GM23338 (cell line): ENCODE data around the gene DHX29. TPM values are rescaled to one million over a fixed set of nuclear protein-coding genes. Genes with fewer than 3 reads are reported as not detected.

Experiments used
- ATAC-seq: fragments of 200-7000 bp; cut with Tn5 transposase; 3 replicates; pipeline ENCODE4 v1.9.1; 2020
- DNase-seq: peaks from one replicate; pipeline ENCODE4 v3.0.0-alpha.2; 2015; ENCODE audit warnings: low spot score
- H2AFZ ChIP-seq: fragments of 200-600 bp; sonication (generic); 2 replicates; pipeline ENCODE4 v1.8.0; 2016; ENCODE audit warnings: antibody characterized with exemption, mild to moderate bottlenecking, moderate library complexity
- H3F3A ChIP-seq: fragments of 200-600 bp; sonication (generic); replicated peaks from 2 replicates; pipeline ENCODE4 v1.8.0; 2017; ENCODE audit warnings: antibody characterized with exemption, mixed run types, low read depth
- H3K27ac ChIP-seq: fragments of 200-600 bp; sonication (generic); 2 replicates; pipeline ENCODE4 v1.6.1; 2016; ENCODE audit warnings: low read depth
- H3K27me3 ChIP-seq: fragments of 200-600 bp; sonication (generic); 2 replicates; pipeline ENCODE4 v1.8.0; 2016; ENCODE audit warnings: mild to moderate bottlenecking, mixed run types, moderate library complexity; ENCODE audit not compliant: insufficient read depth
- H3K36me3 ChIP-seq: fragments of 200-600 bp; sonication (generic); 2 replicates; pipeline ENCODE4 v1.8.0; 2016; ENCODE audit warnings: mild to moderate bottlenecking; ENCODE audit not compliant: insufficient read depth
- H3K4me1 ChIP-seq: fragments of 200-600 bp; sonication (generic); 2 replicates; pipeline ENCODE4 v1.8.0; 2016; ENCODE audit warnings: mild to moderate bottlenecking, moderate library complexity; ENCODE audit not compliant: insufficient read depth
- H3K4me2 ChIP-seq: fragments of 200-600 bp; sonication (generic); 2 replicates; pipeline ENCODE4 v1.7.1; 2017; ENCODE audit warnings: mixed run types
- H3K4me3 ChIP-seq: fragments of 200-600 bp; sonication (generic); 2 replicates; pipeline ENCODE4 v1.6.1; 2016; ENCODE audit warnings: mixed run types
- H3K79me2 ChIP-seq: fragments of 200-600 bp; sonication (generic); replicated peaks from 2 replicates; pipeline ENCODE4 v1.8.0; 2017; ENCODE audit warnings: mild to moderate bottlenecking; ENCODE audit not compliant: insufficient read depth
- H3K9me2 ChIP-seq: fragments of 200-600 bp; sonication (generic); 2 replicates; pipeline ENCODE4 v1.8.0; 2017; ENCODE audit not compliant: insufficient read depth
- H4K20me1 ChIP-seq: fragments of 200-600 bp; sonication (generic); replicated peaks from 2 replicates; pipeline ENCODE4 v1.8.0; 2017; ENCODE audit warnings: mild to moderate bottlenecking; ENCODE audit not compliant: insufficient read depth
- H3K27ac Mint-ChIP-seq: 2 replicates; pipeline ENCODE4 v1.8.0; 2020; ENCODE audit warnings: inconsistent platforms, mild to moderate bottlenecking, moderate library complexity, mixed read lengths
- H3K27me3 Mint-ChIP-seq: 3 replicates; pipeline ENCODE4 v1.8.0; 2022; ENCODE audit warnings: low read depth, mild to moderate bottlenecking, moderate library complexity, mixed read lengths, inconsistent platforms; ENCODE audit not compliant: insufficient read depth, poor library complexity
- H3K36me3 Mint-ChIP-seq: 3 replicates; pipeline ENCODE4 v1.8.0; 2021; ENCODE audit warnings: low read depth, mild to moderate bottlenecking, inconsistent platforms, moderate library complexity, mixed read lengths
- H3K4me1 Mint-ChIP-seq: 3 replicates; pipeline ENCODE4 v1.8.0; 2020; ENCODE audit warnings: mild to moderate bottlenecking, inconsistent platforms, mixed read lengths
- H3K4me3 Mint-ChIP-seq: 3 replicates; pipeline ENCODE4 v1.8.0; 2021; ENCODE audit warnings: moderate library complexity, mild to moderate bottlenecking, inconsistent platforms, mixed read lengths
- H3K9me3 Mint-ChIP-seq: 3 replicates; pipeline ENCODE4 v1.8.0; 2020; ENCODE audit warnings: moderate library complexity, mild to moderate bottlenecking, inconsistent platforms, mixed read lengths
- CREB1 ChIP-seq: fragments of 250-450 bp; sonication (Bioruptor Pico); IDR thresholded peaks from 2 replicates; pipeline ENCODE4 v1.5.0; 2020; ENCODE audit warnings: low read depth, mild to moderate bottlenecking, moderate library complexity
- CTCF ChIP-seq, 2 experiments: fragments of 200-600 bp in 1 of 2; sonication (generic) in 1 of 2; conservative IDR thresholded peaks; 2 replicates each; pipeline versions ENCODE4 v1.5.1 to v1.6.1; 2016 to 2017; ENCODE audit warnings: antibody characterized with exemption in 2 of 2, low read depth in 2 of 2, mild to moderate bottlenecking in 2 of 2, moderate library complexity in 1 of 2
- ETS1 ChIP-seq: IDR thresholded peaks from 2 replicates; pipeline ENCODE4 v1.6.1; 2016; ENCODE audit warnings: antibody characterized with exemption
- EZH2 ChIP-seq: fragments of 200-600 bp; sonication (generic); IDR thresholded peaks from one replicate; pipeline ENCODE4 v1.8.0; 2017; ENCODE audit warnings: antibody characterized with exemption, mild to moderate bottlenecking, low read depth; ENCODE audit not compliant: unreplicated experiment
- EZH2phosphoT487 ChIP-seq: fragments of 200-600 bp; sonication (generic); IDR thresholded peaks from one replicate; pipeline ENCODE4 v1.8.1; 2018; ENCODE audit warnings: antibody characterized with exemption; ENCODE audit not compliant: unreplicated experiment
- JUNB ChIP-seq: IDR thresholded peaks from one replicate; pipeline ENCODE4 v1.6.1; 2016; ENCODE audit warnings: antibody characterized with exemption; ENCODE audit not compliant: unreplicated experiment
- NANOG ChIP-seq: IDR thresholded peaks from 2 replicates; pipeline ENCODE4 v1.6.1; 2016; ENCODE audit warnings: antibody characterized with exemption, borderline replicate concordance
- POLR2AphosphoS5 ChIP-seq: IDR thresholded peaks from 2 replicates; pipeline ENCODE4 v1.6.1; 2016; ENCODE audit warnings: antibody characterized with exemption, low read depth
- REST ChIP-seq: IDR thresholded peaks from one replicate; pipeline ENCODE4 v1.6.1; 2018; ENCODE audit warnings: antibody characterized with exemption; ENCODE audit not compliant: unreplicated experiment
- STAT1 ChIP-seq: IDR thresholded peaks from one replicate; pipeline ENCODE4 v1.6.1; 2016; ENCODE audit warnings: antibody characterized with exemption; ENCODE audit not compliant: unreplicated experiment
- ZNF114 ChIP-seq: fragments of 250-450 bp; sonication (Bioruptor Pico); IDR thresholded peaks from 2 replicates; pipeline ENCODE4 v1.5.0; 2020; ENCODE audit warnings: mild to moderate bottlenecking, moderate library complexity
- ZNF331 ChIP-seq: fragments of 250-450 bp; sonication (Bioruptor Pico); IDR thresholded peaks from 2 replicates; pipeline ENCODE4 v1.5.0; 2020; ENCODE audit warnings: low read depth, mild to moderate bottlenecking, moderate library complexity
- ZNF462 ChIP-seq: fragments of 250-450 bp; sonication (Bioruptor Pico); IDR thresholded peaks from 2 replicates; pipeline ENCODE4 v1.5.0; 2020; ENCODE audit warnings: mild to moderate bottlenecking, moderate library complexity
- polyA plus RNA-seq: library from polyadenylated mRNA; unstranded; fragments of >200 nt; fragmentation: Nextera tagmentation; extraction: Ambion mirVana; gene quantifications from 2 replicates; pipeline ENCODE4 v1.2.1, GENCODE V29; 2016
- total RNA-seq: library from RNA; depleted of rRNA; stranded (reverse); fragments of >200 nt; shearing (Covaris generic); gene quantifications from 2 replicates; pipeline ENCODE4 v1.2.3, GENCODE V29; 2014

Gene DHX29
- total and polyA plus RNA-seq, 2 experiments from 2014 or later: 34.6 to 137 TPM

GRCh38 chr5:55316837-55317236 is 9.3 kb upstream of the DHX29 start:
- H3K36me3 ChIP-seq: no peaks in the 10 kb centered on the region
- no peaks in the 10 kb centered on the region for H3K27me3 ChIP-seq
- no peak overlapping the region for H3K4me3 Mint-ChIP-seq
- no peaks in the 10 kb centered on the region for H3K9me2 ChIP-seq
- peaks cover 11% of the 10 kb centered on the region for H3K4me1 ChIP-seq
- DNase-seq: no peak
- no peaks in the 10 kb centered on the region for H3K9me3 Mint-ChIP-seq
- no peak for TF ChIP-seq STAT1
- TF ChIP-seq NANOG: no peak
- no peak for TF ChIP-seq EZH2
- TF ChIP-seq CTCF (conservative IDR thresholded peaks at IDR 0.05; ENCODE audit: low read depth in 2 of 2): no peak
- no peak for TF ChIP-seq ETS1
- TF ChIP-seq ZNF462 (CRISPR knock-in tag): no peak
- TF ChIP-seq JUNB: no peak
- TF ChIP-seq ZNF114 (CRISPR knock-in tag): no peak
- TF ChIP-seq EZH2phosphoT487: no peak
- no peak for TF ChIP-seq ZNF331
- TF ChIP-seq REST: no peak
- no peak for TF ChIP-seq CREB1 (CRISPR knock-in tag)
- no peak for TF ChIP-seq POLR2AphosphoS5
- no peak overlapping the region for H3K27ac ChIP-seq
- peaks cover 100% of the 10 kb centered on the region for H3K79me2 ChIP-seq
- ATAC-seq: no peak
- H2AFZ ChIP-seq: no peak overlapping the region
- peaks cover 12% of the 10 kb centered on the region for H3K4me1 Mint-ChIP-seq
- H3K4me2 ChIP-seq: no peak overlapping the region
- H3F3A ChIP-seq: no peaks in the 10 kb centered on the region
- H4K20me1 ChIP-seq: peaks cover 24% of the 10 kb centered on the region
- H3K27me3 Mint-ChIP-seq: no peaks in the 10 kb centered on the region
- peaks cover 30% of the 10 kb centered on the region for H3K36me3 Mint-ChIP-seq
- H3K4me3 ChIP-seq: no peak overlapping the region
- no peak overlapping the region for H3K27ac Mint-ChIP-seq
